Cerebellar cortex (tissue), 1 donor: ENCODE measurements around the gene TTC29.
"Not testable (repeated sequence)": the region's sequence is repeated elsewhere in the genome, so short reads cannot be mapped to it uniquely, and the experiment has no call there.

Source experiments
- DNase-seq: peaks from one replicate; pipeline ENCODE4 v3.0.0-alpha.2; 2015; ENCODE audit warnings: low spot score

Gene TTC29

DNA sequence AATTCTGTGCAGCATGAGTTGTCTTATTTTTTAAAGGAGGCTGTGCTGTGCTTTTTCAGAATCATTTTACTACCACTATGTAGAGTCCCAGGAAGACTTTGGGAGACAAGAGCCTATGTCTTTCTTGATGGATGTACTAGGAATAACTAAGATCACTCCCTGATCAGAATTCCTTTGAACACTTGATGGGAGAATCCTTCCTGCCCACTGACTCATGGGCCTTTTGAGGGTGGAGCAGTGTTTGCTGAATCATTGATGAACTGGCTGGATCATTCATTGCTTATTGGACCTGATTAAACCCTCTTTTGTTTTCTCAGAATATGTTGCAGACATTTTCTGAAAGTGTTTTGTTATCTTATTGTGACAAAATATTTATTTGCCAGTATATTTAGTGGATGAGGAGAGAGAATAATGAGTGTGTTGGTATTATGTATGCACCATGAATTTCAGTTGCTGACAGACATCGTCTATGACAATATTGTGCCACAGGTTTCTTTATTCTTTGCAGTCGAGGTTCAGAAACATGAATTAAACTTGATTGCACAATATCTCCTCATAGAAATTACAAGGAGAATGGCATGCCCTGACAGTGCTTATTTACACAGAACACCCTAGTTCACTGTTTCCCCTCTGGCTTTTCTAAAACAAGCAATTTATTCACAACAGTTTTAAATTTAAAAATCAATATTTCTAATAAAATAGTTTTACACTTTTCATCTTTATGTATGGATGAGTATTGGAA lies 270.7 kb downstream of the TTC29 start:
- no peak for DNase-seq

- not testable (repeated sequence) for DNase-seq
Observed at GRCh38 chr4:146663968-146664311, 281.7 kb downstream of the TTC29 start.

GRCh38 chr4:146661367-146661766 lies 284.3 kb downstream of the TTC29 start:
- no peak for DNase-seq
